Measurements from ENCODE around the gene CALM1. TPM values are rescaled to one million over a fixed set of nuclear protein-coding genes. Genes with fewer than 3 reads are reported as not detected.
A peak's percentile ranks its signal among the peaks of the same experiment; 100 is the strongest.

Gene CALM1
- total RNA-seq, 4 donors from 2014 or later = 425 to 902 (median 829) TPM

DNA sequence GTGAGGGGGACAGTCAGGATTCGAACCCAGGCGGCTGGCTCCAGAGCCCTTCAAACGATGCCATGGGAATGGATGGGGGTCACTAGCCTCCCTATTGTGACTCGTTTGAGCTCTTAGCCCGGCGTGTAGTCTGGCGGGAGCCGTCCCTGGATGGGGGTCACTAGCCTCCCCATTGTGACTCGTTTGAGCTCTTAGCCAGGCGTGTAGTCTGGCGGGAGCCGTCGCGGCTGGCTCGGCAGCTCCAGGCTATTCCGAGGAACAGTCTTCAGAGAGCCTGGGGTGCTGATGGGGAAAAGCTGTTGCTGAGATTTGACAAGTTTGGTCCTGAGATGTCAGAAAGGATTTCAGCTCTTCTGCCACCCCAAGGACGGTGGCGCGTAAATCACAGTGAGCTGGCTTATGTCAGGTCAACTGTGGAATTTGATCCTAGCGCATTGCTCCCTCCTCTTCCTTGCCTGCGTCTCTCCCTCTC, 58.3 kb downstream of the CALM1 start:
- Histone ChIP-seq H3K27me3 (no peaks in the 10 kb centered on the region), H3K27ac (peak overlapping the region in 3 of 4 donors; percentile 28 to 70 (median 36)), H3K9me3 (no peaks in the 10 kb centered on the region), H3K4me3 (no peak overlapping the region), H3K4me1 (peaks cover 0 to 31% (median 0%) of the 10 kb centered on the region in 3 donors), H3K36me3 (no peaks in the 10 kb centered on the region)
- no peak for ATAC-seq
- WGBS, 2 donors (ENCODE audit: low coverage in 1 of 2) = 37 to 68% methylated on average over 5 to 6 of the region's 21 CpGs
- TF ChIP-seq POLR2A (IDR thresholded peaks at IDR 0.05) (no peak), EP300 (IDR thresholded peaks at IDR 0.05) (no peak), POLR2AphosphoS5 (IDR thresholded peaks at IDR 0.05) (no peak)
- TF ChIP-seq, protein P1, sequence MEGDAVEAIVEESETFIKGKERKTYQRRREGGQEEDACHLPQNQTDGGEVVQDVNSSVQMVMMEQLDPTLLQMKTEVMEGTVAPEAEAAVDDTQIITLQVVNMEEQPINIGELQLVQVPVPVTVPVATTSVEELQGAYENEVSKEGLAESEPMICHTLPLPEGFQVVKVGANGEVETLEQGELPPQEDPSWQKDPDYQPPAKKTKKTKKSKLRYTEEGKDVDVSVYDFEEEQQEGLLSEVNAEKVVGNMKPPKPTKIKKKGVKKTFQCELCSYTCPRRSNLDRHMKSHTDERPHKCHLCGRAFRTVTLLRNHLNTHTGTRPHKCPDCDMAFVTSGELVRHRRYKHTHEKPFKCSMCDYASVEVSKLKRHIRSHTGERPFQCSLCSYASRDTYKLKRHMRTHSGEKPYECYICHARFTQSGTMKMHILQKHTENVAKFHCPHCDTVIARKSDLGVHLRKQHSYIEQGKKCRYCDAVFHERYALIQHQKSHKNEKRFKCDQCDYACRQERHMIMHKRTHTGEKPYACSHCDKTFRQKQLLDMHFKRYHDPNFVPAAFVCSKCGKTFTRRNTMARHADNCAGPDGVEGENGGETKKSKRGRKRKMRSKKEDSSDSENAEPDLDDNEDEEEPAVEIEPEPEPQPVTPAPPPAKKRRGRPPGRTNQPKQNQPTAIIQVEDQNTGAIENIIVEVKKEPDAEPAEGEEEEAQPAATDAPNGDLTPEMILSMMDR (IDR thresholded peaks at IDR 0.05) = no peak

DNA sequence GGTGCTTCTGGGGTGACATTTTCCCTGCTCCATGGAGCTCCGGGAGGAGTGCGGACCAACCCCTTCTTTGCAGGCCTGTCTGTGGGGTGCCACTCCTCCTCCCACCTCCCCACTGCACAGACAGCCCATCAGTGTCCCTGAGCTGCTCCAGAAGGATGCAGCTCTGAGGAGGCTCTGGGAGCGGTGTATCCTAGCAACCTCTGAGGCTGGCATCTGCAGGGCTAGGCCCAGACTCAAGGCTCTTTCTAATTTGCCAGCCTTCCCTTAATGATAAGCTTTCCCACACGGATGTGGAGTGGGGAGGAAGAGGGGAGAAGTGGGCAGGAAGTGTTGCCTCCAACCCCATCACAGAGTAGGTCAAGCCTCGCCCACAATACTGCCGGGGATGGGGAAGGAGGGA, 59.7 kb downstream of the CALM1 start:
- 67 to 79% methylated on average over 3 of the region's 6 CpGs for WGBS, 2 donors (ENCODE audit: low coverage in 1 of 2)
- Histone ChIP-seq H3K27me3 (no peaks in the 10 kb centered on the region), H3K4me1 (peaks cover 0 to 31% (median 0%) of the 10 kb centered on the region in 3 donors), H3K4me3 (no peak overlapping the region), H3K27ac (no peak overlapping the region), H3K36me3 (no peaks in the 10 kb centered on the region), H3K9me3 (no peaks in the 10 kb centered on the region)
- TF ChIP-seq POLR2AphosphoS5 (IDR thresholded peaks at IDR 0.05) (no peak), EP300 (IDR thresholded peaks at IDR 0.05) (no peak), POLR2A (IDR thresholded peaks at IDR 0.05) (no peak)
- TF ChIP-seq, protein P1 (IDR thresholded peaks at IDR 0.05) = no peak
- no peak for ATAC-seq

DNA sequence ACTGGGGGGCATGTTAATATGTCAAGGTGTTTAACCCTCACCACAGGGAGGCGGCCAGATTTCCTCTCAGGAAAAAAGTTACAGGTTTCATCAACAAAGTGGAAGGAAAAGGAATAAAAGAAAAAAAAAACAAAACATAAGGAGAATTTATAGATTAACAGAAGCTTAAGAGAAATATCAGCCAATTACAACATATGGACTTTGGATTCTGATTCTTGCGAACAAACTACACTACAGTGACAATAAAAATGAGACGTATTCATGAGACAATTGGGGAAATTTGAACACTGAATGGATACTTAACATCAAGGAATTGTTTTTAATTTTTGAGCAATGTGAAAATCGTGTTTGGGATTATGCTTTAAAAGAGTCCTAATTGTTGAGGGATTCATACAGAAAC, 60.4 kb downstream of the CALM1 start:
- Histone ChIP-seq H3K4me3 (no peak overlapping the region), H3K4me1 (peaks cover 0 to 31% (median 0%) of the 10 kb centered on the region in 3 donors), H3K27ac (no peak overlapping the region), H3K9me3 (no peaks in the 10 kb centered on the region), H3K36me3 (no peaks in the 10 kb centered on the region), H3K27me3 (no peaks in the 10 kb centered on the region)
- TF ChIP-seq EP300 (IDR thresholded peaks at IDR 0.05) = no peak
- TF ChIP-seq, protein P1 (IDR thresholded peaks at IDR 0.05) = no peak
- no peak for TF ChIP-seq POLR2A (IDR thresholded peaks at IDR 0.05)
- no peak for TF ChIP-seq POLR2AphosphoS5 (IDR thresholded peaks at IDR 0.05)
- ATAC-seq = no peak
- WGBS, 2 donors (ENCODE audit: low coverage in 1 of 2) = 75 to 76% methylated on average over 3 to 4 of the region's 4 CpGs

Other genes with a start within 250 kb of the CALM1 start
- gene PSMC1, start 140.5 kb upstream of the CALM1 start, total RNA-seq = 100 to 1,000 TPM; 147 to 228 (median 150) TPM
- 10 to 100 TPM in 2 of 4 donors, 1 to 10 TPM in 2; 7.8 to 28.0 (median 11.2) TPM for gene NRDE2, start 65.1 kb upstream of the CALM1 start, total RNA-seq